Thymus (tissue), 14 donors: ENCODE results near the gene TUBGCP2. TPM values are rescaled to one million over a fixed set of nuclear protein-coding genes. Genes with fewer than 3 reads are reported as not detected.

ENCODE experiments used
- DNase-seq, 9 donors: peaks; one replicate each; pipeline ENCODE4 v3.0.0-alpha.2; 2013; ENCODE audit warnings: low spot score in 9 of 9, low read depth in 6 of 9, missing footprints in 1 of 9
- H3K27ac ChIP-seq, 2 donors: one replicate each; pipeline ENCODE4 v1.5.1; 2013; ENCODE audit warnings: control low read depth in 1 of 2, low read depth in 1 of 2, low read length in 1 of 2, mild to moderate bottlenecking in 1 of 2, moderate library complexity in 1 of 2
- H3K27me3 ChIP-seq, 2 donors: one replicate each; pipeline ENCODE4 v1.5.1; 2013; ENCODE audit warnings: low read length in 1 of 2; ENCODE audit not compliant: control insufficient read depth in 2 of 2, insufficient read depth in 1 of 2
- H3K36me3 ChIP-seq, 2 donors: one replicate each; pipeline ENCODE4 v1.5.1; 2013; ENCODE audit warnings: low read length in 1 of 2, mild to moderate bottlenecking in 1 of 2, moderate library complexity in 1 of 2; ENCODE audit not compliant: control insufficient read depth in 2 of 2, insufficient read depth in 2 of 2
- H3K4me1 ChIP-seq, 2 donors: one replicate each; pipeline ENCODE4 v1.5.1; 2013; ENCODE audit warnings: low read length in 2 of 2; ENCODE audit not compliant: control insufficient read depth in 2 of 2, insufficient read depth in 2 of 2
- H3K4me3 ChIP-seq, 2 donors: one replicate each; pipeline ENCODE4 v1.5.1; 2013; ENCODE audit warnings: low read length in 2 of 2, control low read depth in 1 of 2, mild to moderate bottlenecking in 1 of 2
- H3K9me3 ChIP-seq, 2 donors: one replicate each; pipeline ENCODE4 v1.5.1; 2013; ENCODE audit warnings: low read length in 1 of 2, mild to moderate bottlenecking in 1 of 2; ENCODE audit not compliant: control insufficient read depth in 2 of 2, insufficient read depth in 1 of 2
- WGBS: extraction: QIAGEN DNeasy Blood & Tissue Kit; methylation state at CpG from one replicate; pipeline ENCODE4 v1.1.7; 2013; 5-methylcytosine and 5-hydroxymethylcytosine counted together
- long read RNA-seq, 10 donors: transcript quantifications; one replicate each; lab custom pipeline, GENCODE V29; 2026
- polyA plus RNA-seq: library from polyadenylated mRNA; stranded (reverse); fragments of 200-250 nt; gene quantifications from one replicate; pipeline ENCODE4 v1.2.3, GENCODE V29; 2013
- total RNA-seq: library from RNA; stranded (reverse); fragments of 120-200 nt; gene quantifications from one replicate; pipeline ENCODE4 v1.2.4, GENCODE V29; 2013
- donor health status: healthy.

The TUBGCP2 gene, protein sequence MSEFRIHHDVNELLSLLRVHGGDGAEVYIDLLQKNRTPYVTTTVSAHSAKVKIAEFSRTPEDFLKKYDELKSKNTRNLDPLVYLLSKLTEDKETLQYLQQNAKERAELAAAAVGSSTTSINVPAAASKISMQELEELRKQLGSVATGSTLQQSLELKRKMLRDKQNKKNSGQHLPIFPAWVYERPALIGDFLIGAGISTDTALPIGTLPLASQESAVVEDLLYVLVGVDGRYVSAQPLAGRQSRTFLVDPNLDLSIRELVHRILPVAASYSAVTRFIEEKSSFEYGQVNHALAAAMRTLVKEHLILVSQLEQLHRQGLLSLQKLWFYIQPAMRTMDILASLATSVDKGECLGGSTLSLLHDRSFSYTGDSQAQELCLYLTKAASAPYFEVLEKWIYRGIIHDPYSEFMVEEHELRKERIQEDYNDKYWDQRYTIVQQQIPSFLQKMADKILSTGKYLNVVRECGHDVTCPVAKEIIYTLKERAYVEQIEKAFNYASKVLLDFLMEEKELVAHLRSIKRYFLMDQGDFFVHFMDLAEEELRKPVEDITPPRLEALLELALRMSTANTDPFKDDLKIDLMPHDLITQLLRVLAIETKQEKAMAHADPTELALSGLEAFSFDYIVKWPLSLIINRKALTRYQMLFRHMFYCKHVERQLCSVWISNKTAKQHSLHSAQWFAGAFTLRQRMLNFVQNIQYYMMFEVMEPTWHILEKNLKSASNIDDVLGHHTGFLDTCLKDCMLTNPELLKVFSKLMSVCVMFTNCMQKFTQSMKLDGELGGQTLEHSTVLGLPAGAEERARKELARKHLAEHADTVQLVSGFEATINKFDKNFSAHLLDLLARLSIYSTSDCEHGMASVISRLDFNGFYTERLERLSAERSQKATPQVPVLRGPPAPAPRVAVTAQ
- total RNA-seq (26.9 TPM), polyA plus RNA-seq (164 TPM)
- long read RNA-seq, donor 1, partial matches to known transcripts: 0 of 1 reads
- long read RNA-seq, donor 1, other reads (novel, unspliced or antisense): 0 of 1 reads
- long read RNA-seq, donor 2: 0 reads
- long read RNA-seq, donor 3, full-length matches to known transcripts: 8 of 36 reads
- long read RNA-seq, donor 3, partial matches to known transcripts: 28 of 36 reads
- long read RNA-seq, donor 3, other reads (novel, unspliced or antisense): 0 of 36 reads
- long read RNA-seq, donor 4, full-length matches to known transcripts: 2 of 8 reads
- long read RNA-seq, donor 4, partial matches to known transcripts: 6 of 8 reads
- long read RNA-seq, donor 4, other reads (novel, unspliced or antisense): 0 of 8 reads
- long read RNA-seq, donor 5, full-length matches to known transcripts: 25 of 105 reads
- long read RNA-seq, donor 5, partial matches to known transcripts: 35 of 105 reads
- long read RNA-seq, donor 5, other reads (novel, unspliced or antisense): 45 of 105 reads
- long read RNA-seq, donor 6, full-length matches to known transcripts: 7 of 18 reads
- long read RNA-seq, donor 6, partial matches to known transcripts: 11 of 18 reads
- long read RNA-seq, donor 6, other reads (novel, unspliced or antisense): 0 of 18 reads
- long read RNA-seq, donor 7, full-length matches to known transcripts: 5 of 16 reads
- long read RNA-seq, donor 7, partial matches to known transcripts: 11 of 16 reads
- long read RNA-seq, donor 7, other reads (novel, unspliced or antisense): 0 of 16 reads
- long read RNA-seq, donor 8, partial matches to known transcripts: 6 of 6 reads
- long read RNA-seq, donor 8, other reads (novel, unspliced or antisense): 0 of 6 reads
- long read RNA-seq, donor 9, full-length matches to known transcripts: 7 of 13 reads
- long read RNA-seq, donor 9, partial matches to known transcripts: 6 of 13 reads
- long read RNA-seq, donor 9, other reads (novel, unspliced or antisense): 0 of 13 reads
- long read RNA-seq, donor 10, full-length matches to known transcripts: 8 of 30 reads
- long read RNA-seq, donor 10, partial matches to known transcripts: 22 of 30 reads
- long read RNA-seq, donor 10, other reads (novel, unspliced or antisense): 0 of 30 reads

DNA sequence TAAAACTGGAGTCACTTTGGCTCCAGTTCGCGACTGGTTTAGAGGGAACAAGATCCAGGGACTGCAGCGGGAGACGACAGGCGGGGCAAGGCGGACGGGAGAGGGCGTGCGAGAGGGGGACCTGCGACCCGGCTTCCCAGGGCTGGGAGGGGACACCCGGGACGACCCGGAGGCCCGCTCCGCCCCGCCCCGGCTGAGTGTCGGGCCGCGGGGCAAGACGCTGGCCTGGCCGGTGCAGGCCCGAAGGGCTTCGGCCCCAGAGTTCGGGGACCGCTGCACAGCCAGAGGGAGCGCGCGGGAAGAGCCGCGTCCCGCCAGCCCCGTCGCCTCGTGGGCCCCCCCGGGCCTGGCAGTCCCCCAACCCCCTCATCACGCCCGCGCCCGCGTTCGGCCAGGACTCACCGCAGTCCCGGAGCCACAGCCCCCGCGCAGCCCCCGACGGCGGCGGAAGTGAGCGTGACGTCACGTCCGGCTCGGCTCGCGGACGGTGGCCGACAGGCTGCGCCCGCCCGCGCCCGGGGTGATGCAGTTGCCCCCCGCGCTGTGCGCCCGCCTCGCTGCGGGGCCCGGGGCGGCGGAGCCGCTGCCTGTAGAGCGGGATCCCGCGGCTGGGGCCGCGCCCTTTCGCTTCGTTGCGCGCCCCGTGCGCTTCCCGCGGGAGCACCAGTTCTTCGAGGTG, at the start of gene TUBGCP2, which contains the start of gene ZNF511:
Gene TUBGCP2, minus strand, starts transcription at position 452 of the 679 bp plus-strand sequence. CDS start 5,931 bp downstream, outside the sequence.
Gene ZNF511, plus strand, starts transcription at position 494 of the 679 bp plus-strand sequence. Its CDS starts 30 bp downstream, at position 524.
- WGBS: under 1% methylated on average over 89 of the region's 89 CpGs
- Histone ChIP-seq H3K4me3 (peak within 1 kb of the TSS; percentile 90 to 95), H3K27me3 (no peaks in the 10 kb centered on the region), H3K9me3 (peaks cover 2 to 15% of the 10 kb centered on the region in 2 donors), H3K27ac (peak within 1 kb of the TSS; percentile 88 to 96), H3K36me3 (peaks cover 27 to 35% of the 10 kb centered on the region in 2 donors), H3K4me1 (peaks cover 11 to 16% of the 10 kb centered on the region in 2 donors)
- DNase-seq: peak in 8 of 9 donors; percentile 57 to 92 (median 82)

DNA sequence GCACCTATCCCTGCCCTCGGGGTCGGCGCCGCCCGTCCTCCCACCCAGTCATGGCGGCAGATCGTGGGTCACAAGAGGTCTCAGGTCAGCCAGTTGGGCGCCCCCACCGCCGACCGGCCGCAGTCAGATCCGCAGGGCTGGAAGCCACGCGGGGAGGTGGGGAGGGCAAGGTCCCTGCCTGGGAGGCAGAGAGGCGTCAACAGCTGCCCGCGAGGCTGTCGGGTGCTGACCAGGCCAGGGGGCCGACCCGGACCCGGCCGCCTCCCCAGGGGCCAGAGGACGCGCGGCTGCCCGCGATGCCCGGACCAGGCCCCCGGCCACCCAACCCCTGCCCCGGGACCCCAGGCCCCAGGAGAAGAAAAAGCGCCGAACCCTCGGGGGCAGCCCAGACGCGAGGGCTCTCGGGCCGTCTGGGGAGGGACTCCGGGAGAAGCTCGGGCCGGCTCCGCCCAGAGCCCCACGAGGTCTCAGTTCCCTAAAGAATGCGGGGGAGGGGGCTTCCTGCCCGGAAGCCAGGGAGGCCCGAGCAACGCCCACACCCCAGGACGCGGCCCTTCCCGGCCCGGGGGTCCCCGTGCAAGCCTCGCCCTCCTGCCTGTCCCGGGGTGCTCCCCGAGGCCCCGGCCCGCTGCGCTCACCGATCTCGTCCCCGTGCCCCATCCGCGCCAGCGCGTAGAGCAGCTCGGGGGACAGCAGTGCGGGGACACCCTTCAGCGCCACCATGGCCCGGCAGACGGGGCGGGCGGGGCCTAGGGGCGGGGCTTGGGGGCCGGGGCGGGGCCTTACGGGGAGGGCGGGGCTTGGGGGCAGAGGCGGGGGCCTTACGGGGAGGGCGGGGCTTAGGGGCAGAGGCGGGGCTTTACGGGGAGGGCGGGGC, 48.9 kb upstream of the TUBGCP2 start, which contains the start of gene FUOM:
Gene FUOM, minus strand, starts transcription at position 735 of the 877 bp plus-strand sequence. Its CDS starts 12 bp downstream, at position 723.
- peak in 4 of 9 donors; percentile 42 to 74 (median 53) for DNase-seq
- no peak within 1 kb of the TSS for H3K27ac ChIP-seq
- 3% methylated on average over 83 of the region's 83 CpGs for WGBS

DNA sequence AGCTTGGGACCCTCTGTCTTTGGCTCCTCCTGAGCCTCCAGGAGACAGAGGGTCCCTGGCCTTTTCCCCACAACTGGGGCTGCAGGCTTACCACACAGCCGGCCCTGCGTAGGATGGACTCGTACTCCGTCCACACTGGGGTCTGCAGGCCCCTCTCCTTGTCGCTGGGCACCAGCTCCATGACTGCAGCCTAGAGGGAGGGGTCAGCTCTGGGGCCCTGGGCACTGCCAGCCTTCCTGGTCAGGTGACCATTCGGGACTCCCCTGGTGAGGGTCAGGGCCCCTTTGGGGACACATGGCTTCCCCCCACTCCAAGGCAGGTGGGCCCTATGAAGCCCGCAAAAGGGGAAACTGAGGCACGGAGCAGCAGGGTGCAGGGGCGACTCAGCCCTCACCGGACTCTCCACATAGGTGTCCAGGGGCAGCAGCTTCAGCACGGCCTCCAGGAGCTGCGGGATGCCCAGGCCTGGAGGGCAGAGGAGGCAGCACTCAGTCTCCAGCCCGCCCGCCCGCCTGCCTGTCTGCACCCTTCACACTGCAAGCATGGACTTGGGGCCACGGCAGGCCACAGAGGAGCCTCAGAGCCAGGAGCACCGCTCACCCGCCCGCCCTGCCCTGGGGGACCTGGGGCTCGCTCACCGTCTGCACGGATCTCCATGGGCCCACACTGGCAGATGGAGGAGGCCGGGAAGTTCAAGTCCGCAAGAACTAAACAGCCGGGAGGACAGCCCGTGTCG, 48.0 kb upstream of the TUBGCP2 start:
- Histone ChIP-seq H3K9me3 (no peaks in the 10 kb centered on the region), H3K4me3 (peak overlapping the region; percentile 48 to 61), H3K4me1 (peaks cover 9 to 12% of the 10 kb centered on the region in 2 donors), H3K27ac (no peak overlapping the region), H3K27me3 (peaks cover 0 to 21% of the 10 kb centered on the region in 2 donors), H3K36me3 (no peaks in the 10 kb centered on the region)
- no peak for DNase-seq
- WGBS: 59% methylated on average over 27 of the region's 27 CpGs

More for the DNA sequence above, 48.9 kb upstream of the TUBGCP2 start, which contains the start of gene FUOM:
- H3K4me1 ChIP-seq: peaks cover 9 to 12% of the 10 kb centered on the region in 2 donors
- H3K9me3 ChIP-seq: no peaks in the 10 kb centered on the region
- H3K4me3 ChIP-seq: peak within 1 kb of the TSS; percentile 48 to 61
- peaks cover 2 to 3% of the 10 kb centered on the region in 2 donors for H3K36me3 ChIP-seq
- H3K27me3 ChIP-seq: peaks cover 0 to 21% of the 10 kb centered on the region in 2 donors

DNA sequence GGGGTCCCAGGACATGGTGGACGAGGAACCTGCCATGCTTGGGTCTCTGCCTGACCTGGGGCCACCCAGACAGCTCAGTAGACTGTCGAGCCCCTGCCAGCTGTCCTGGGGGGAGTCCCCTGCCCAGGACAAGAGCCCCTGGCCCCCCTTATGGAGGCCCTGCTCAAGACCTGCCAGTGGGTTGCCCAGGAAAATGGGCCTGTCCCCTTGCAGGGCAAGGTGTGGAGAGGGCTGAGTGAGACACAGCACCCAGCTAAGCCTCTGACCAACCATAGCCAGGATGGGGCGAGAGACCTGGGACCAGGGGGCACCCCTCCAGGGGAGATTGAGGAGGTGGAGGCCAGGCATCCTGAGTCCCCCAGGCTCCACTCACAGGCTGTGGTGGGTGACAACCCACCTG, 47.3 kb upstream of the TUBGCP2 start:
- peaks cover 9 to 12% of the 10 kb centered on the region in 2 donors for H3K4me1 ChIP-seq
- H3K9me3 ChIP-seq: no peaks in the 10 kb centered on the region
- 98% methylated on average over 3 of the region's 3 CpGs for WGBS
- no peak for DNase-seq
- H3K27ac ChIP-seq: no peak overlapping the region
- H3K27me3 ChIP-seq: peaks cover 0 to 23% of the 10 kb centered on the region in 2 donors
- H3K36me3 ChIP-seq: no peaks in the 10 kb centered on the region
- no peak overlapping the region for H3K4me3 ChIP-seq

DNA sequence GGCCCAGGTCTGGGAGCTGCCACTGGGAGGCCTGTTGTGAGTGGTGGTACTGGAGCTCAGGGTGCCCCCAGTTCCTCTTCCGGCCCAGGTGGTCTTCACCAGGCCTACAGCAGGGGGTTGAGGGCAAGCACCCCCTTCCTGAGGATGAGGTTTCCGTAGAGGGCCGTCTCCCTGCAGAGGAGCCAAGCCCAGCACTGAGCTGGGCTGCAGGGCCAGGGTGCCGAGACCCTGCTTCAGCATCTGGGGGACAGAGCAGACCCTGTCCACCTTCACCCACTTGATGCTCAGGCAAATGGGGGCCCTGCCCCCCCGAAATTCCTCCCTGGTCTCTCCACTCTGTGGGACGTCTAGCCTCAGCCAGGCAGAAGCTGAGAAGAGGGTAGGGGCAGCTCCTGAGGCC, 46.6 kb upstream of the TUBGCP2 start:
- DNase-seq: no peak
- Histone ChIP-seq H3K27me3 (peaks cover 0 to 23% of the 10 kb centered on the region in 2 donors), H3K4me1 (peaks cover 9 to 12% of the 10 kb centered on the region in 2 donors), H3K9me3 (no peaks in the 10 kb centered on the region), H3K4me3 (no peak overlapping the region), H3K27ac (no peak overlapping the region), H3K36me3 (no peaks in the 10 kb centered on the region)
- WGBS: 80% methylated on average over 6 of the region's 6 CpGs

DNA sequence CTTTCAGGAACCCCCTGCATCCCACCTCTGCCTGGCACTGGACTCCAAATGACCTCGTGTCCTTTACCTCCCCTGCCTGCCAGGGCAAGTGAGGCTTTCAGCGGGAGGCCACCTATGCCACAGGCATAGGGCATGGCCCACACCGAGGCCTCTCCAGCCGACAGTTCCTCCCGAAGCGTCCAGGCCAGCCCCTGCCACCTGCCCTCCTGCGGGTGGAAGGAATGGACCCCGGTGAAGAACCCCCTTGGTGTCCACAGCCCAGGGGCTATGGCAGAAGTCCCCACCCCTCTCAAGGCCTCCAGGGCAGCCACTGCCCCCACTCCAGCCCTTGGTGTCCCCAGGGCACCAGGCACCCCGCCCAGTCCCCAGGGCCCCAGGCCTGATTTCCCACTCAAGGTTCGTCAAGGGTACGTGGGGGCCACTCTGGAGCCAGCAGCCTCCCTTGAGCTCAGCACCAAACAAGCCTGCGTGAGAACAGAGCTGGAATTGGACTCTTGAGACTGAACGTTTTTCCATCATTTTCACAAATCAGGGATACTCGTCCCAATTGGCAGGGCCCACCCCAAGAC, 46.1 kb upstream of the TUBGCP2 start:
- Histone ChIP-seq H3K27me3 (peaks cover 0 to 23% of the 10 kb centered on the region in 2 donors), H3K27ac (no peak overlapping the region), H3K9me3 (no peaks in the 10 kb centered on the region), H3K36me3 (no peaks in the 10 kb centered on the region), H3K4me1 (peaks cover 9 to 12% of the 10 kb centered on the region in 2 donors), H3K4me3 (no peak overlapping the region)
- no peak for DNase-seq
- 97% methylated on average over 14 of the region's 14 CpGs for WGBS
